Esophagus muscularis mucosa (tissue), 4 donors: Measurements from ENCODE around the gene ENTREP1.

Experiments
- CTCF ChIP-seq, 3 experiments: fragments of 200-600 bp in 2 of 3; fragments of 450-650 bp in 1 of 3; sonication (generic) in 2 of 3; IDR thresholded peaks; one replicate each; pipeline ENCODE4 v1.5.1; 2017 to 2019; ENCODE audit warnings: antibody characterized with exemption in 3 of 3, mild to moderate bottlenecking in 2 of 3, moderate library complexity in 1 of 3
- EP300 ChIP-seq: sonication (generic); formaldehyde crosslinking; IDR thresholded peaks from one replicate; pipeline ENCODE4 v1.6.1; 2017; ENCODE audit warnings: antibody characterized with exemption
- POLR2A ChIP-seq: fragments of 450-650 bp; IDR thresholded peaks from one replicate; pipeline ENCODE4 v1.6.1; 2017; ENCODE audit warnings: antibody characterized with exemption, moderate library complexity, mild to moderate bottlenecking, low read depth
- POLR2AphosphoS5 ChIP-seq, 2 donors: sonication (generic); formaldehyde crosslinking; IDR thresholded peaks; one replicate each; pipeline ENCODE4 v1.6.1; 2017; ENCODE audit warnings: antibody characterized with exemption in 2 of 2

GRCh38 chr9:69340631-69341030 lies 15.6 kb downstream of the ENTREP1 start:
- TF ChIP-seq POLR2AphosphoS5 (IDR thresholded peaks at IDR 0.05), result no peak
- TF ChIP-seq CTCF (IDR thresholded peaks at IDR 0.05), result no peak
- TF ChIP-seq POLR2A, result no peak
- no peak for TF ChIP-seq EP300
